Mesodermal cell (in vitro differentiated cells): ENCODE data around the gene GLT6D1.

Experiments used
- H3K27ac ChIP-seq: 2 replicates; pipeline ENCODE4 v1.7.0; 2013; ENCODE audit warnings: mild to moderate bottlenecking, low read depth, low read length, moderate library complexity; ENCODE audit not compliant: severe bottlenecking
- H3K36me3 ChIP-seq: 2 replicates; pipeline ENCODE4 v1.7.1; 2013; ENCODE audit warnings: mild to moderate bottlenecking, low read length, moderate library complexity; ENCODE audit not compliant: control insufficient read depth, insufficient read depth
- H3K4me1 ChIP-seq: one replicate; pipeline ENCODE4 v1.7.1; 2013; ENCODE audit warnings: mild to moderate bottlenecking, low read length; ENCODE audit not compliant: insufficient read depth, control insufficient read depth, poor library complexity, severe bottlenecking
- H3K4me3 ChIP-seq: 2 replicates; pipeline ENCODE4 v1.7.0; 2013; ENCODE audit warnings: low read length, control low read depth, mild to moderate bottlenecking; ENCODE audit not compliant: insufficient read depth, poor library complexity, severe bottlenecking; ENCODE audit errors: extremely low read depth
- H3K9me3 ChIP-seq: 2 replicates; pipeline ENCODE4 v1.7.1; 2013; ENCODE audit warnings: mild to moderate bottlenecking, low read length, moderate library complexity; ENCODE audit not compliant: control insufficient read depth
- WGBS, 2 experiments: methylation state at CpG; one replicate each; pipeline ENCODE4 v1.1.5; 2013; ENCODE audit warnings: missing lambda C conversion rate in 2 of 2; ENCODE audit not compliant: insufficient coverage in 2 of 2; 5-methylcytosine and 5-hydroxymethylcytosine counted together

The GLT6D1 gene

DNA sequence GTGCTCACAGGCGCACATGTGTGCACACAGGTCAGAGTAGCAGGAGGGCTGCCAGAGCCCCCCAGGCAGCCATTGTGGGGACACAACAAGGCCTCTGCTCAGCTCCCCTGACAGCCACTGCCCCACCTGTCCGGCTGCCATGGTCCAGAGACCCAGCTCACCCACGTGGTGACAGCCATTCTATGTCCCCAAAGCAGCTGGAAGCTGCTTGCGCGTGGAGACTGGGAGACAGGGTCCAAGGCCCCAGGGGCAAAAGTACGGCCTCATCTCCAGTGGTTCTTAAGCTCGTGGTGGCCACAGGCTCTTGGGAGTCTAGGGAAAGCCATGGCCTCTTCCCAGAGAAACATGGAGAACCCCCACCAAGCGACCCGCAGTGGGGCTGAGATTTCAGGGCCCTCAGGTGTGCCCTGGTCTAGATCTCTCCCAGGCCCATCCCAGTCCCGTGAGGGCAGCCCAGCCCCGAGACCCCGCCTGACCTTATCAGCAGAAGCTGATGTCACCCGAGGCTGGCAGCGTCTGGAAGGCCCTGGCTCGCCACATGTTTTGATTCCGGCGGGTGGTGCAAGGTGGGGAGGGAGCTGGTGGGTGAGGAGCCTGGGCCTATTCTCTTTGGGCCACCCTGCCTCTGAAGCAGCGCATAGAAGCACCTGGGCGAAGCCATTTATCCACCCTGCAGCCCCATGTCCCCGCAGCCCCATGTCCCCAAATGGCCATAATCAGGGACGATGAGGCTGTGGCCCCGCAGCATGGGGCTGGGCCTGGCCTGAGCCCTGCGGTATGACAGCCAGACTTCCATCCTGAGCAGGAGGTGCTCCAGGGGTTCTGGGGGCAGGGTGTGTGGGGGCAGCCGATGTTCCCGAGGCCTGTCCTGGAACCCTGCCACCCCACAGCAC lies 31.7 kb downstream of the GLT6D1 start:
- H3K27ac ChIP-seq: no peak overlapping the region
- H3K4me1 ChIP-seq: no peaks in the 10 kb centered on the region
- no peak overlapping the region for H3K4me3 ChIP-seq
- no peaks in the 10 kb centered on the region for H3K9me3 ChIP-seq
- 89 to 91% methylated on average over 20 to 22 of the region's 25 CpGs for WGBS, 2 experiments
- H3K36me3 ChIP-seq: no peaks in the 10 kb centered on the region

DNA sequence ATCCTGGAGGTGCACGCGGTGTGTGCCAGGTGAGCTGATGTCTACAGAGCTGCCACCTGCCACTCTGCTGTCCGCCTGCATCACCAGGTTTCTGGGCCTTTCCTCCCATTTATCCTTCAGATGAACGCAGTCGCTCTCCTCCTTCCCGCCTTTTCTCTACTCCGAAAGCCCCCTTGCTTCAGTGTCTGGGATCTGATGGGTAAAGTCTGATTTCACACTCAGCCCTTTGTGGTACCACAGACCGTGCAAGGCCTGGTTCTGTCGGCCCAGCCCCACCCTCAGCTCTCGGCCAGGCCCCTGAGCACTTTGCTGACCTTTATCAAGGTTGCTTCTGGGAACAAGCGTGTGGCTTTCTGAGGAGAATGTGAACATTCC lies 32.5 kb downstream of the GLT6D1 start:
- no peaks in the 10 kb centered on the region for H3K36me3 ChIP-seq
- H3K27ac ChIP-seq: no peak overlapping the region
- H3K9me3 ChIP-seq: no peaks in the 10 kb centered on the region
- WGBS, 2 experiments: 91 to 94% methylated on average over 10 to 11 of the region's 11 CpGs
- no peak overlapping the region for H3K4me3 ChIP-seq
- H3K4me1 ChIP-seq: no peaks in the 10 kb centered on the region

DNA sequence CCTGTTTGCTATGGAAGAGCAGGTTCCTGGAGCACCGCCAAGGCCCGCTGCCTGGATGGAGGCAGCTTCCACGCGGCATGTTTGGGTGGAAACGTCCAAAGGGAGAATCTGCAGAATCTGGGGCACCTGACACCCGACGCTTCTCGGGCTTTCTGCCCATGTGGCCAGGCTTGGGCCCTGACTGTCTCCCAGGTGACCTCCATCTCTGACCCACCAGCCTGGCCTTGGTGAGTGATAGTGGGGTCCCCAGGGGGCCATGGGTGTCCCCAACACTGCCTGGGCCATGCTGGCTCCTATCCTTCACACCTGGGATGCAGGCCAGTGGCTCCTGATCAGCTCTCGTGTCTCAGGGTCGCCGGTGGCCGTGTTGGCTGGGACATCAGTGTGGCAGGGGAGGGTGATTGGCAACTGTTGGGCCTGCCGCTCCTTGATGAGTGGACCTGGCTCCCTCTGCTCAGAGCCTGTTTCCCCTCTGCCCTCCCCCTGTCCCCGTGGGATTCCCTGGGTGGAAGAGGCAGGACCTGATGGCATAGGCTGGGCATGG lies 34.0 kb downstream of the GLT6D1 start:
- Histone ChIP-seq H3K4me3 (no peak overlapping the region), H3K9me3 (no peaks in the 10 kb centered on the region), H3K27ac (no peak overlapping the region), H3K4me1 (no peaks in the 10 kb centered on the region), H3K36me3 (no peaks in the 10 kb centered on the region)
- WGBS, 2 experiments: 86 to 89% methylated on average over 9 to 12 of the region's 14 CpGs

DNA sequence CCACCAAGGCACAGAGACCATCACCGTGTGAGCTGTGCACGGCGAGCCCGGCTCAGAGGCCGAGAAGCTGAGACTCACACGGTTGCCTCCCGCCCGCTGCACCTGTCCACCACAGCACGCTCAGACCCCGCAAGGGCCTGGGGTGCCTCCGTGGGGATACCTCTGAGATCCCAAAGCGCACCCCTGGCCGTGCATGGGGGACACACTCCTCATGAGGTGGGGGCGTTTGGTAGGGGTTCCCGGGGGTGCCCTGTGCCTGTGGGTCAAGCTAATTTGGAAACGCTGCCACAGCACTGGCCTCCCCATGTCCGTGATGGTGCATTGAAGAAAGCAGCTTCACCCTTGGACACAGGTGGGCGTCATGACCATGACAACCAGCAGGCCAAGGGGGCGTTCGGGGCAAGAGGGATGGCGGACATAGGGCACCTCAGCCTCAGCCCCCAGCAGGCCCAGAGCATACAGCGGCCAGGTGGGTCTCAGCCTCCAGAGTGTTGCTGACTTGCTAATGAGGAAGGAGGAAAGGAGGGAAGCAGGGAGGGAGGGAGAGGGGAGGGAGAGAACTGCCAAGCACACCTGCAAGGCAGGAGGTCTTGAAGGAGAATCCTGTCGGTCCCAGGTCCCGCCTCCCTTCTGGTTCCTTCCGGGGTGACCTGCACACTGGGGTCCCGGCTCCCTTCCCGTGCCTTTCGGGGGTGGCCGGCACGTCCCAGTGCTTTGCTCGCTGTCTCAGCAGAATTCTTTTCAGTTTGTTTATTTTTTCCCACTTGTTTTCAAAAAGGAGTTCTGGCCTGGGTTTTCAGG lies 34.7 kb downstream of the GLT6D1 start:
- Histone ChIP-seq H3K4me3 (no peak overlapping the region), H3K27ac (no peak overlapping the region), H3K9me3 (no peaks in the 10 kb centered on the region), H3K36me3 (no peaks in the 10 kb centered on the region), H3K4me1 (no peaks in the 10 kb centered on the region)
- 89 to 91% methylated on average over 24 to 31 of the region's 31 CpGs for WGBS, 2 experiments

DNA sequence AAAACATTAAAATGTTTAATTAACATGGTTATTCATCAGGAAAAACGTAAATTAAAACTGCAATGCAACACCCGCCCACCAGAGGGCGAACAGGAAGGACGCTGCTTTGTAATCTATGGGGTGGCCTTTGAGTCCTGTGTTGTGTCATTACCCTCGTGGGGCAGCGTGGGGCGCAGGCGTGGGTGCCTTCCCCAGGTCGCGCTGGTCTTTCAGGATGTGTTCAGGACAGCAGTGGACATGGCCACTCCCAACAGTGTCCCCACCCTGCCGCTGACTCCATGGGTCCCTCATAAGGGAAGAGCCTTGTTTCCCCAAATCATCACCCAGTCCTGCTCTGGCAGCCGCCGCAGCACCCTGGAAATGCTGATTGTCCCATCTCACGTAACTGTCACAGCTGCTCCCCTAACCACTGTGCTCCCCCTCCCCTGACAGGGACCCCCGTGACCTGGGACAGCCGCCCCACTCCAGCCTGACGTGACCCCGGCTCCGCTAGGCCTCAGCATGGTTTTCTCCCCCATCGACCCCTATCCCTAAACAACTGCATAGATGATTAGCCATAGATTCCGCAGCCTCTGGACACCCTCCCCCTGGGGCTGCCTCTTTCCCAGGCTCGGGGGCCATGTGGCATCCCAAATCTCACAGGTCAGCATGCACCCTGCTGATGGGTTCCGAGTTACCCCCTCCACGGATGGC lies 36.4 kb downstream of the GLT6D1 start:
- 65 to 70% methylated on average over 19 of the region's 24 CpGs for WGBS, 2 experiments

DNA sequence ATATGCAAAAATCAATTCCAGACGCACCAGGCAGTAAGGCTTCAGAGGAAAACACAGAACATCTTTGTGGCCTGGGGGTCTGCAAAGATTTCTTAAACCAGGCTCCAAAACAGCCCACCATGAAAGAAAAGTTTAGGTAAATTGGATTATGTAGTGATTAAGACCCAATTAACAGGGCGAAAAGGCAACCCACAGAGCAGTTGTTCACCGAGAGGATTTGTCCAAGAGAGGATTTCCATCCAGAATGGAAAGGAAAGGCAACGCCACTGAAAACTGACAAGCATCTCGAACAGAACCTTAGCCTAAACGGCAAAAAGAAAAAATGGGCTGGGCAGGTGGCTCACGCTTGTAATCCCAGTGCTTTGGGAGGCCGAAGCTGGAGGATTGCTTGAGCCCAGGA lies 37.4 kb downstream of the GLT6D1 start:
- H3K4me1 ChIP-seq: no peaks in the 10 kb centered on the region
- no peaks in the 10 kb centered on the region for H3K9me3 ChIP-seq
- 92% methylated on average over 6 to 7 of the region's 8 CpGs for WGBS, 2 experiments
- no peak overlapping the region for H3K27ac ChIP-seq
- H3K36me3 ChIP-seq: no peaks in the 10 kb centered on the region
- H3K4me3 ChIP-seq: no peak overlapping the region

More for the DNA sequence above, 36.4 kb downstream of the GLT6D1 start:
- no peaks in the 10 kb centered on the region for H3K36me3 ChIP-seq
- no peak overlapping the region for H3K4me3 ChIP-seq
- no peaks in the 10 kb centered on the region for H3K9me3 ChIP-seq
- H3K27ac ChIP-seq: no peak overlapping the region
- H3K4me1 ChIP-seq: no peaks in the 10 kb centered on the region

DNA sequence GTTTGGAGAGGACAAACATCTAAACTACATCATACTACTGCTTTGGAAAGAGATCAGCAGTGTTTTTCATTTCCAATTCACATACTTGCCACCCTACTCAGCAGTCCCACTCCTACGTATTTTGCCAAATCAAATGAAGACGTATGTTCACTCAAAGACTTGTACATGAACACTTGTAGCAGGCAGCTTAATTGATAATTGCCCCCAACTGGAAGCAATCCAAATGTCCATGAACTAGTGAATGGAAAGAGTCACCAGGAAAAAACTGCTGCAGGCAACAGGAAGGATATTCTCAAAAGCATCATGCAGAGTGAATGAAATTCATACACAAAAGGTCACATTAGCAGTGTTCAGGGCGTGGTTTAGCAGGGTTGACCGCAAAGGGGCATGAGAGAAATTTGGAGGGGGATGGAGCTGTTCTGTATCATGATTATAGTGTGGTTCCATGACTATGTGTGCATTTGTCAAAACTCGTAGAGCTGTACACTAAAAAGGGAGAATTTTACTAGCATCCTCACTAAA lies 39.0 kb downstream of the GLT6D1 start:
- Histone ChIP-seq H3K36me3 (no peaks in the 10 kb centered on the region), H3K4me3 (no peak overlapping the region), H3K9me3 (no peaks in the 10 kb centered on the region), H3K4me1 (no peaks in the 10 kb centered on the region), H3K27ac (no peak overlapping the region)
- 75 to 89% methylated on average over 4 to 5 of the region's 5 CpGs for WGBS, 2 experiments

DNA sequence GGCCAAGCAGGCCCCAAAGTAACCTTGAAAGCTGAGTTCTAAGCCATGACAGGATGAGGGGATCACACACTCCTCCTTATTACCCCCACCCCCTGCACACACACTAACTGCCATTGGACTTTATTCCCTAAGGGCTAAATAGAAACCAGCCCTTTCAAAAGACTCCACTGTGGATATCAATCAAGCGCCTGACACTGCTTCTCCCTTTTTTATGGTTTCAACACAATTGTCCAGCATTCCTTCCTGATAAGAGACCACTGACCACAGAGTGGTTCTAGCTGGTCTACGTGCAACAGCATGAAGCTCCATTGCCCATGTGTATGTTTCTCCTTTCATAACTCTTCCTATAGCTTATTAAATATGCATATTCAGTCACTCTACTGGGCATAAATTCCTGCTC lies 43.1 kb downstream of the GLT6D1 start:
- Histone ChIP-seq H3K4me3 (no peak overlapping the region), H3K36me3 (no peaks in the 10 kb centered on the region), H3K4me1 (no peaks in the 10 kb centered on the region), H3K27ac (no peak overlapping the region), H3K9me3 (no peaks in the 10 kb centered on the region)
- 82 to 90% methylated on average over 2 of the region's 2 CpGs for WGBS, 2 experiments

DNA sequence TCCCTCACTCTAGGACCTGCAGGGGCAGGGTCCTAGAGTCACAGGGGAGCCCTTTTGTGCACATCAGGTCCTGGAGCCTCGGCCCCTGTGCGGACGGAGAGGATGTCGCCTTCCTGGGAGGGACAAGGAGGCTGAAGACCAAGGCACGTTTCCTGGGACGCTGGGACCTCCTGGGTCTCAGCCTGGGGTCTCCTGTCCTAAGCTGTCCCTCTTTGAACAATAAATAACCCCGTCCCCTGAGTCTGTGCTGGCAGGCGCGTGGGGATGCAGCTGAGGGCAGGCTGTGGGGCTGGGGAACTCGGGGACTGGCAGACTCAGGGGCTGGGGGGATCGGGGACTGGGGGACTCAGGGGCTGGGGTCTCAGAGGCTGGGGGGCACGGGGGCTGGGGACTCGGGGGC lies 46.7 kb downstream of the GLT6D1 start:
- 95 to 98% methylated on average over 6 of the region's 13 CpGs for WGBS, 2 experiments
- no peaks in the 10 kb centered on the region for H3K36me3 ChIP-seq
- H3K4me3 ChIP-seq: no peak overlapping the region
- no peaks in the 10 kb centered on the region for H3K4me1 ChIP-seq
- no peaks in the 10 kb centered on the region for H3K9me3 ChIP-seq
- no peak overlapping the region for H3K27ac ChIP-seq

DNA sequence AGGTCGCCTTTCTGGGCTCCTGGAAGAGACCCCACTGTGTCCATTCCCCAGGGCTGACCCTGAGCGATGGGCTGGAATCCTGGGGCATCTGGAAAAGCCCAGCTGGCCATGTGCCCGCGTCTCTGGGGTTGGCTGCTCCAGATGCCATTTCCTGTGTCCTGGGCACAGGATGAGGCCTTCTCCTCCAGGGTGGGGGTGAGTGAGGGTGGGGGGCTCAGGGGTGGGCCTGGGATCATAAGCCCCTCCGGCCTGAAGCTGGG lies 47.1 kb downstream of the GLT6D1 start:
- no peaks in the 10 kb centered on the region for H3K4me1 ChIP-seq
- WGBS, 2 experiments: 80 to 82% methylated on average over 2 of the region's 5 CpGs
- no peak overlapping the region for H3K27ac ChIP-seq
- H3K4me3 ChIP-seq: no peak overlapping the region
- no peaks in the 10 kb centered on the region for H3K9me3 ChIP-seq
- H3K36me3 ChIP-seq: no peaks in the 10 kb centered on the region
